Testis (tissue), 3 donors: ENCODE results near the gene FOXC1. TPM values are rescaled to one million over a fixed set of nuclear protein-coding genes. Genes with fewer than 3 reads are reported as not detected.

Experiments used
- DNase-seq: peaks from one replicate; pipeline ENCODE4 v3.0.0-alpha.2; 2019
- H3K27ac ChIP-seq, 2 donors: fragments of 200-600 bp; sonication (generic); one replicate each; pipeline ENCODE4 v1.5.1; 2019
- H3K27me3 ChIP-seq: fragments of 200-600 bp; sonication (generic); one replicate; pipeline ENCODE4 v1.5.1; 2019
- H3K36me3 ChIP-seq: fragments of 200-600 bp; sonication (generic); one replicate; pipeline ENCODE4 v1.5.1; 2017; ENCODE audit warnings: low read depth; ENCODE audit errors: missing control alignments
- H3K4me1 ChIP-seq: fragments of 200-600 bp; sonication (generic); one replicate; pipeline ENCODE4 v1.5.1; 2019
- H3K4me3 ChIP-seq, 2 donors: fragments of 200-600 bp; sonication (generic); one replicate each; pipeline ENCODE4 v1.5.1; 2017 to 2019
- H3K9me3 ChIP-seq: fragments of 200-600 bp; sonication (generic); one replicate; pipeline ENCODE4 v1.5.1; 2017
- CTCF ChIP-seq, 3 experiments: fragments of 450-650 bp in 2 of 3; fragments of 200-600 bp in 1 of 3; sonication (generic) in 1 of 3; IDR thresholded peaks; one replicate each; pipeline ENCODE4 v1.5.1; 2016 to 2019; ENCODE audit warnings: antibody characterized with exemption in 3 of 3, mild to moderate bottlenecking in 2 of 3, moderate library complexity in 1 of 3
- POLR2A ChIP-seq: fragments of 450-650 bp; IDR thresholded peaks from one replicate; pipeline ENCODE4 v1.6.1; 2017; ENCODE audit warnings: antibody characterized with exemption, mild to moderate bottlenecking, moderate library complexity
- WGBS, 2 donors: methylation state at CpG; one replicate each; pipeline ENCODE4 v1.1.5; 2018; 5-methylcytosine and 5-hydroxymethylcytosine counted together
- intact Hi-C: fragments of 100-400 bp; cut with DNase I; formaldehyde crosslinking; loops from one replicate; pipeline ENCODE4 v1.15.1; 2023; ENCODE audit warnings: low total_unique reads
- polyA plus RNA-seq: library from polyadenylated mRNA; stranded (reverse); fragments of 350-450 nt; fragmentation: Illumina TruSeq; extraction: RNeasy Lipid Tissue Mini Kit (QIAGEN cat#74804); gene quantifications from one replicate; pipeline ENCODE4 v1.2.3, GENCODE V29; 2014; ENCODE audit warnings: low read depth, low replicate concordance; ENCODE audit not compliant: insufficient read depth
- total RNA-seq, 2 donors: library from RNA; depleted of rRNA; stranded (reverse); fragments of >200 nt; gene quantifications; one replicate each; pipeline ENCODE4 v1.2.3, GENCODE V29; 2016

The FOXC1 gene
- total and polyA plus RNA-seq, 3 donors from 2014 or later: 4.7 to 10.6 (median 9.4) TPM

DNA sequence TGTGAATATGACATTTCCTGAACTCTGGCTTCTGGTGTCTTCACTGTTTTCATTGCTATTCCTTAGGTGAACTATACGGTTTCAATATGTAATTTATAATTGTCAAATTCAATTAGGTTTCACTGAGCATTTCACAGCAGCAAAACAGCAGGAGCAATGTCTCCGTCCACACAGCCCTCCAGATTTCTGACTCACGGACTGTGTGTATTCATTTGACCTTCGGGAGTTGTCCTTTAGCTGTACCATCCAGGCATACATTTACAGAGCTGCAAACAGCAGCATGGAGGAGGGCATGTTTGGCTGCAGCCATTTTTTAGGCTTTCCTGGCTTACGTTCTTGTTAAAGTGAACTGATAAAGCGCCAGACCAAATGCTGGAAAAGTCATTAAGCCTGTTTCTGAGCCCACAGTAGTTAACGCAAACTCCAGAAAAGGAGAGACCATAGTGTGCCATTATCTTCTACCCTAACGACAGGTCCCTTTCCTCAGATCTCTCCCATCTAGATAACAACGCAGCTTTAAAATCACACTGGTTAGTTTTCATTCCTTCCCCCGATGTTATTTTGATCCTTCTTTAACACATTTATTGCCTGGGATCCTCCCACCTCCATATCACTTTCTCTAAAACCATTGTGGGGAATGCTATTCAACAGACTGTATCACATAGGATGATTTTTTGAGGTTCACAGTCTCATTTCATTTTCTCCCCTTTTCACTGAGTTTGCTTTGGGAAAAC lies 18.3 kb downstream of the FOXC1 start:
- no peaks in the 10 kb centered on the region for H3K36me3 ChIP-seq
- H3K4me3 ChIP-seq: no peak overlapping the region
- 80 to 87% methylated on average over 10 of the region's 10 CpGs for WGBS, 2 donors
- no peak for DNase-seq
- TF ChIP-seq POLR2A (no peak), CTCF (IDR thresholded peaks at IDR 0.05) (no peak)
- peaks cover 3% of the 10 kb centered on the region for H3K4me1 ChIP-seq
- intact Hi-C loops: no loop called here
- H3K9me3 ChIP-seq: no peaks in the 10 kb centered on the region
- no peak overlapping the region for H3K27ac ChIP-seq
- no peaks in the 10 kb centered on the region for H3K27me3 ChIP-seq

DNA sequence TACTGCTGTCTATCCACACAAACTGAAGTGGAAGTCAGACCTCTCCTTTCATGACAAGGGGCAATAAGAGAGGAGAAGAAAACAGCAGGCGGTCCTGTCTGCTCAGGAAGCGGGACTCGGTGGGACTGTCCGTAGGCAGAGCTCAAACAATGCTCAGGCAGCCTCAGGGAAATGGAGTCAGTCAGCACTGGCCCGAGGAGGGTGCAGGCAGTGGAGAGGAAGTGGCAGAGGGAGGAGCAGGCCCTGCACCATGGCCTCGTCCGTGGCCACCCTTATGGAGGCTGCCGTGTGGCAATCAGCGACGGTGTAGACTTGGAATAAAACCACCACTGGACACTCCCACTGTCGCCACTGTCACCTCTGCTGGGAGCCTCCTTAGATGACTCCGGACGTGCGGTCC lies 19.6 kb downstream of the FOXC1 start:
- no peak for DNase-seq
- no peaks in the 10 kb centered on the region for H3K36me3 ChIP-seq
- no peaks in the 10 kb centered on the region for H3K9me3 ChIP-seq
- H3K27ac ChIP-seq: no peak overlapping the region
- no peak overlapping the region for H3K4me3 ChIP-seq
- peaks cover 3% of the 10 kb centered on the region for H3K4me1 ChIP-seq
- WGBS, 2 donors: 91 to 93% methylated on average over 13 to 14 of the region's 14 CpGs
- no peaks in the 10 kb centered on the region for H3K27me3 ChIP-seq
- no peak for TF ChIP-seq CTCF (IDR thresholded peaks at IDR 0.05)
- no peak for TF ChIP-seq POLR2A
- intact Hi-C loops: no loop called here

- no peak overlapping the region for H3K4me3 ChIP-seq
- DNase-seq: no peak
Observed at GRCh38 chr6:1630212-1630770, 20.6 kb downstream of the FOXC1 start.

DNA sequence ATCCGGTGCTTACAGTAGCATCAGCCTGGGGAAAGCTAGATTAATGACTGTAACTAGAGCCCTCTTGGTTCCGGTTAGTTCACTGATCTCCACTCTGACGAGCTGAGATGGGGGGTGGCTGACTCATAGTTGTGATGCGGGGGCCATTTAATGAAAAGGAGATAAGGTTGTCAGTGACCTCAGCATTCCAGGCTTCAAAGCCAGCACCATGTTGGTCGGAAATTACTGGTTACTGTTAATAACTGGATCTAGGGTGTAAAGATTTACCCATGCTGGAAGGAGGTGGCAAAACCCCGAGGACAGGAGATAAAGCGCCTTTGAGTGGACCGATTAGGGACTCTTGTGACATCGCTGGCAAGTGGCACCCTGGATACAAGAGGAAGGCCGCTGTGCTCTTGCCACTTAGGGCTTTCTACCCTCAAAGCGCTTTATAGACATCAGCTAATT lies 21.1 kb downstream of the FOXC1 start:
- Histone ChIP-seq H3K27ac (no peak overlapping the region), H3K9me3 (no peaks in the 10 kb centered on the region), H3K36me3 (no peaks in the 10 kb centered on the region), H3K4me3 (no peak overlapping the region), H3K4me1 (no peaks in the 10 kb centered on the region), H3K27me3 (no peaks in the 10 kb centered on the region)
- TF ChIP-seq CTCF (IDR thresholded peaks at IDR 0.05) (no peak), POLR2A (no peak)
- WGBS, 2 donors: 86 to 90% methylated on average over 11 of the region's 11 CpGs
- intact Hi-C loops: no loop called here
- DNase-seq: no peak

More at GRCh38 chr6:1630212-1630770, 20.6 kb downstream of the FOXC1 start:
- TF ChIP-seq POLR2A (no peak), CTCF (IDR thresholded peaks at IDR 0.05) (no peak)
- Histone ChIP-seq H3K36me3 (no peaks in the 10 kb centered on the region), H3K27ac (no peak overlapping the region), H3K9me3 (no peaks in the 10 kb centered on the region), H3K4me1 (peaks cover 2% of the 10 kb centered on the region), H3K27me3 (no peaks in the 10 kb centered on the region)
- WGBS, 2 donors: 94 to 95% methylated on average over 10 of the region's 10 CpGs
- intact Hi-C loops: no loop called here
